NOMO-1 (cell line): ENCODE data around the gene PCSK2.

Experiments
- DNase-seq, 2 experiments: peaks; one replicate each; lab custom pipeline; 2025; ENCODE audit not compliant: unreplicated experiment in 2 of 2; lab: John Stamatoyannopoulos, UW

PCSK2 gene

GRCh38 chr20:17470521-17470920 is 243.7 kb downstream of the PCSK2 start:
- no peak for DNase-seq

DNA sequence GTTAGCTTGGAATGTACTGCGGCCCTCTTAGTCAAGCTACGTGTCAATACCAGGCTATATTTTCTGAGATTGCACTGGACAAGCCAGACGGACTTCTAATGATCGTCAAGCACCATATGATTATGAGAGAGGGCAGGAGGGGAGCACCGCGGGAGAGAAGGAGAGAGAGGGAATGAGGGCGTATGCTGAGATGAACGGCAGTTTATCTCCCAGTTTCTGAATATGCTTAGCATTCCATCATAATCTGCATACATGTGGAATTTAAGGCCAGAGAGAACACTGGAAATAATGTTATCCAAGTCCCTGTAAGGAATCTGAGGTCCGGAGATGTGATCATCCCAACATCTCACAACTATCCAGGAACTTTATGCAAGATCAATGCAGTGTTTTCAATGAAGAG is 244.1 kb downstream of the PCSK2 start:
- no peak for DNase-seq

DNA sequence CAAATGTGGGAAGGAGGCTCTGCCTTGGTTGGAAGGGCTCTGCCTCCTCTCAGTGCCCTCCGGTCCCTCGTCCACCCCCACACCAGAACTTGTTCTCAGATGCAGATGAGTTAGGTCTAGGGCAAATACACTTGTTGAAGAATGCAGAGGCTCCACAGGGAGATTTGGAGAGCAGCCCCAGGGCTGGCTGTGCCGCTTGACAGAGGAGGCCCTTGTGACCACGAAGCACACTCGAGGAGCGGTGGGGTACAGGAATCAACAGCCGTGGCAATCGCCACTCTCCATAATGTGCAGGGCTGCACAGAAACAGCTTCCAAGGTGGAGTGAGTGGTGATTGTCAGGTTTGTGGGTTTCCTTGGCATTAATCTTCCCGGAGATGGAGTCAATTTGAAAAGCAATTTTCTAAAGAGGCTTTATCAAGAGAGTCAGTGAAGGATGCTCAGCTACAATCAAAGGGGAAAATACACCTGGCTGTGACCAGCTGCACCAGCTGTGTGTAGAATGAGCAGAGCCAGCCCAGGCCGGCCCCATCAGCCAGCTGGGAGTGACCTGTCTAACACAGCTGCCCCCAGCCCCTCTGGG is 244.9 kb downstream of the PCSK2 start:
- DNase-seq = no peak

DNA sequence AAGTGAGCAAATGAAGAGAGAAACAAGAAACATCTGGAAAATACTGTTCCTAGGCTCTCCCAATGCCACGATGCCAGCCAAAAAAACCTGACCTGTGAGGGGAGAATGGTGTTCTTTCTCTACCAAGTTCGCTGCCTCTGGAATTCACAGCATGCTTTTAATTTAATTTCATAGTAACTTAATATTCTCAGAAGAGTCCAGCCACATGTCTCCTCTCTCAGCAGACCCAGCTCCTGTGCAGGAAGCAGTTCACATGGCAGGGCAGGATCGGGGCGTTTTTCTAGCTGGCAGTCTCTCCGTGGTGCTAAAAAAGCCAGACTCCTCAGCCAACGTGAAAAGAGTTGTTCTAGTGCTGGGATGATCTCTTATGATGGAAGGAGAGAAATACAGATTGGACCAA is 246.8 kb downstream of the PCSK2 start:
- no peak for DNase-seq

DNA sequence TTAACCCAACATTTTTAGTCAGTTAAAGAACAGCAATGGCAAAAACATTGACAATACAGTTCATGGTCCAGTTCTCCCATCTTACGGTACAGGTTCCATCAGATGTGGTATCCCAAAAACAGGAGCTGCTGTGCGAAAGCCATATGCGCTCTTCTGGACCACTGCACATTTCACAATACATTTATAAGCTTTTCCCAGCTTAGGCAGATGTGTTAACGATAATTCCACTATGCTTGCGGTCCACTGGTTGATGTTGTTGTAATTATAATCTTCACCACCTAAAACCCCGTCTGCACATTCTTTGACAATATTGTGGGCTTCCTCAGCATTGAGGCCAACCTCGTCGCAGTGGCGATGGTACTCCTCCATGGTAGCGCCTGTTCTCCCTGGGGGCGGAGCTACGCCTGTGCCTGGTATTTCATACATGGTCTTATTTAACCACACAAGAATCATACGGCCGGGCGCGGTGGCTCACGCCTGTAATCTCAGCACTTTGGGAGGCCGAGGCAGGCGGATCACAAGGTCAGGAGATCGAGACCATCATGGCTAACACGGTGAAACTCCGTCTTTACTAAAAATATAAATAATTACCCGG is 252.3 kb downstream of the PCSK2 start:
- DNase-seq = no peak

GRCh38 chr20:17480696-17481095 is 253.9 kb downstream of the PCSK2 start:
- DNase-seq = no peak

- DNase-seq = no peak
Observed at GRCh38 chr20:17481661-17482060, 254.8 kb downstream of the PCSK2 start.

GRCh38 chr20:17482536-17482935 is 255.7 kb downstream of the PCSK2 start:
- DNase-seq = no peak

DNA sequence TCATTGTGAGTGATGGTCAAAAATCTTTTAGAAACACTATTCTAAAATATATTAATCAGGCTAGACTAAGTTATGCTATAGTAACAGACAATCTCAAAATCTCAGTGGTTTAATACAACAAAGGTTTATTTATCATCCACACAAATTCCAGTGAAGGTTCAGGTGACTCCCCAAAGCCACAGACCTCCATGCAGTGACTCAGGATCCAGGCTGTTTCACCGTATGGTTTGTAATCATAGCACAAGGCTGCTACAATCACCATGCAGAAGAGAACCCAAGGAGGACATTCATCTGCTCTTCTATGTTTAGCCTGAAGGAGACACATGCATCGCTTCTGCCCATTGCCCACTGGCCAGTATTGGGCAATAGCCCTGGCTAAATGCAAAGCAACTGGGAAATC is 258.2 kb downstream of the PCSK2 start:
- DNase-seq = no peak

GRCh38 chr20:17488916-17489600 is 262.2 kb downstream of the PCSK2 start:
- no peak for DNase-seq

DNA sequence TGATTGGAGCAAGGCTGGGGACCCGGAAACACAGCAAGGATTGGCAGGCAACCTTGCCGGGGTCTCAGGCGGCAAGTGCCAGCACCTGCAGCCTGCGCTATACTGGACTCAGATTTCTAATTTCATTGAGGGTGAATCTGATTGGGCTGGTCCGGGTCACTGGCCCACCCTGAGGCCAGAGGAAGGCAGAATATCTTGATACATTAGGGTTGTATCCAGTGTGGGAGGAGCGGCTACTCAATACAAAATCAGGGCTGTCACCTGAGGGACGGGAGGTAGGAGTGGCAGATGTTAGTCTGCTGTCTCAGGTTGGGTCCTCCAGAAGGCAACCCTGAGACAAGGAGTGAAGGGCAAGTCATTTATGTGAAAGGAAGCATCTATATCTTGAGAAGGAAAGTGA is 263.7 kb downstream of the PCSK2 start:
- DNase-seq = no peak

- DNase-seq = no peak
Observed at GRCh38 chr20:17491041-17491440, 264.2 kb downstream of the PCSK2 start.

GRCh38 chr20:17491488-17491887 is 264.6 kb downstream of the PCSK2 start:
- DNase-seq = no peak

DNA sequence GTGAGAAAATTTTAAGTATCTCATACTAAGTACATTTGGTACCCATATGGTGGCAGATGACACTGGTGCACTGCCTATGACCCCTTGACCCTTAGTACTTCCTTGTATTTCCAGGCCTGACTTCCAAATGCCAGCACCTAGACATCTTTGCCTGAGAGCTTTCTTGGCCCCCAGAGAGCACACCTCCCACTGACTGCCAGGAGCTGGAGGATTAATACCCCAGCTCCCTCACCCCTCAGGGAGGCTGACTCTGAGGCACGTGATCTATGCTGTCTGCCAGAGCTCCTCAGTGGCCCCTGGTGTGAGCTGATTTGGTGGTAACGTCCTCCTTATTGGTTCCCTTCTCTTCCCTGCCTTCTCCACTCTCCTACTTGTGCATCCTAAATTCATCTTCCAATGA is 266.3 kb downstream of the PCSK2 start:
- DNase-seq = no peak

DNA sequence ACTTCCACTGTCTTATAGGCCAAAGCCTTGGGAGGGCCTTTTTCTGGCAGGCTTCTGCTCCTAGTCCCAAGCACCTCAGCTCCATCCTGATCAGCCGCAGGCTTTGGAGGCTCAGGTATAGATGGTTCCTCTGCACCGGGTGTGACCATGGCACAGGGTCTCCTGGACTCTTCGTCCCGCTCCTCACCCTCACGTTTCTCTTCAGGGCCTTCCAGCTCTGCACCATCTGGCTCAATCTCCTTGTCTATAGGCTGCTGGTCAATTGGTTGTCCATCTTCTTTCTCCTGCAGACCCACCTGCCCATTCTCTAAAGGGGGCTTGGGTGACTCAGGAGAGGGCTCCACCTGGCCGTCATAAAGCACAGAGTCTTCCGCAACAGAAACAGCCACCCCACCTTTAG is 267.4 kb downstream of the PCSK2 start:
- DNase-seq = no peak

DNA sequence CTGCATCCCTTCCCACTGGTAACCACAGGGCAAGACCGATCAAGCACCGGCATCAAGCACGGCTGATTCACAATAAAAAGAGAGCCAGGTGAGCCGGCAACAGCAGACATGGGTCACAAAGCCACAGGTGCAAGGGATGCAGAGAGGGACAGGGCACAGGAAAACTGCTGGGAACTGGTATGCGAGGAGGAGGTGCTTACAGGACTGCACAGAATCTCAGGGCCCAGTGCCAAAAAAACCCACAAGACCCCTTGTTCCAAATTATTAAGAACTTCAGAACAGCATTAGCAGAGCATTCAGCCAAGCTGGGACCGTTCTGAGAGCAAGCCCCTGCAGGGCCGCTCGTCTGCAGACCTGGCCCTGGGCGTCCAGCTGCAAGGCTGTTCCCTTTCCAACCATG is 269.0 kb downstream of the PCSK2 start:
- no peak for DNase-seq

DNA sequence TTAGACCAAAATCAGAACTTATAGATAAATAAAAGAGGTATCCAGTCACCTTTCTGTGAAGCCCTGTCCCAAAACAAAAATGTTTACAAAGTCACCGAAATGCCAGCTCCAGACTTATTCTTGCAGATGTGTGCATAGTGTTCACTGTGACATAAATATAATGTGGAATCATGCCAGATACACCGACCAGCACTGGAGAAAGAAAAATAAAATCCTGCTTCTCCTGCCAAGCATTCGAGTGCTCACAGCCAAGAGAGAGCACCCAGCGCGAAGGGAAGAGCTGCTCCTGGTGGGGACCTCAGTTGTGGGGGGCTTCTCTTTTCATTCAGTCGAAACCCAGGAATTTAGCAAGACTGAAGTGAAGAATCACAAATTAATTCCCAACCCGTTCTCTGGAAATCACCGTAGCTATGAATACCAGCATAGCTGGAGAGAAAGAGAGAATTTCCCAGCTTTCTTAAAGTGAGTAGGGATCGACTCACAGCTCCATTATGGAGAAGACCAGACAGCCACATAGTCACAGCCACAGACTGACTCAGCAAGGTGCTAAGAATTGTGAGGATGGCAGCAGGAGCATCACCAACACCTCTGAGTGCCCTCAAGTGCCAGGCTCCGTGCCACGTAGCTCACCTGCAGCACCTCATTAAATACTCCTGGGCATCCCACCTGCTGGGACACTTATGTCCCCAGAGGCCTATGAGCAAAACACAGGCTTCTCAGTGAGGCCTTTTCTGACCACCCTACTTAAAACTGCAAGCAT is 271.2 kb downstream of the PCSK2 start:
- no peak for DNase-seq

- no peak for DNase-seq
Observed at GRCh38 chr20:17498641-17499040, 271.8 kb downstream of the PCSK2 start.

- no peak for DNase-seq
Observed at GRCh38 chr20:17499041-17499440, 272.2 kb downstream of the PCSK2 start.

DNA sequence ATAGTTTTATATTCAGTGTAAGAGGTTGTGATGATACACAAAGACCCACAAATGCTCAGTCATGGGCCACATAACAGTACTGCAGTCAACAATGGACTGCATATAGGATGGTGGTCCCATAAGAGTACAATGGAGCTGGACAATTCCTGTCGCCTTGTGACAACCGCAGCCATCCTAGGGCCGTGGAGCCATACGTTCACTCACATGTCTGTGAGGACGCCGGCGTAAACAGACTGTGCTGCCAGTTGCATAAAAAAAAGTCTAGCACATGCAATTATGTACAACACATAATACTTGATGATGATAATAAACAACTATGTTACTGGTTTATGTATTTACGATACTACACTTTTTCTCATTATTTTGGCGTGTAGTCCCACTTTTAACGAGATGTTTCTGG is 273.4 kb downstream of the PCSK2 start:
- no peak for DNase-seq

- DNase-seq = no peak
Observed at GRCh38 chr20:17500826-17501225, 274.0 kb downstream of the PCSK2 start.

DNA sequence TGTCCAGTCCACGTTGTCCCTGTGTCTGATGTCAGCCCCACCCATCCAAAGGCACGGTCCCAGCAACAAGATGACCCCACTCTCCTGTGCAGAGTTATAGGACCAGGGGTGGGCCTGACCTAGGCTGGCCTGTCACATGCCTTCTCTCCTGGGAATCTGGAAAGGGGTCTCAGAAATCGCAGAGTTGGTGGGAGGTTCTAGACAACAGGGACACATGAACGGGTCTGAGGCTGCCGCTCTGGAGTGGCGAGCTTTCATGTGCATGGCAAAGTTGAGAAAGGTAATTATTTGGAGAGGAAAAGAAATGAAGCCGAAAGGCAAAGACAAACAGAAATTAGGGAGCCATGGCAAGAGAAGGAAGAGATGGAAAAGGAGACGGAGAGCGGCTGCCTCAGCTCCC is 274.9 kb downstream of the PCSK2 start:
- DNase-seq = no peak
